Effector memory CD4-positive, alpha-beta T cell (primary cell): Measurements from ENCODE around the gene MAML3.

Experiments
- DNase-seq, 3 donors: peaks; one replicate each; pipeline ENCODE4 v3.0.0-alpha.2; 2020
- H3K27ac ChIP-seq: 2 replicates; pipeline ENCODE4 v1.7.0; 2013; ENCODE audit warnings: mild to moderate bottlenecking, low read length, moderate library complexity; ENCODE audit not compliant: insufficient read depth, poor library complexity, severe bottlenecking
- H3K27me3 ChIP-seq: replicated peaks from 2 replicates; pipeline ENCODE4 v1.7.0; 2013; ENCODE audit warnings: mild to moderate bottlenecking, low read length; ENCODE audit not compliant: insufficient read depth, control insufficient read depth, poor library complexity, severe bottlenecking
- H3K36me3 ChIP-seq: 2 replicates; pipeline ENCODE4 v1.7.0; 2013; ENCODE audit warnings: mild to moderate bottlenecking, low read length, moderate library complexity; ENCODE audit not compliant: control insufficient read depth, insufficient read depth
- H3K4me1 ChIP-seq: 2 replicates; pipeline ENCODE4 v1.7.0; 2013; ENCODE audit warnings: low read length, mild to moderate bottlenecking; ENCODE audit not compliant: control insufficient read depth, insufficient read depth, poor library complexity, severe bottlenecking
- H3K4me3 ChIP-seq: 2 replicates; pipeline ENCODE4 v1.7.0; 2013; ENCODE audit warnings: low read length, low read depth, mild to moderate bottlenecking; ENCODE audit not compliant: insufficient read depth, poor library complexity, severe bottlenecking
- H3K9me3 ChIP-seq: 2 replicates; pipeline ENCODE4 v1.7.0; 2013; ENCODE audit warnings: mild to moderate bottlenecking, low read length, moderate library complexity; ENCODE audit not compliant: control insufficient read depth

The MAML3 gene

DNA sequence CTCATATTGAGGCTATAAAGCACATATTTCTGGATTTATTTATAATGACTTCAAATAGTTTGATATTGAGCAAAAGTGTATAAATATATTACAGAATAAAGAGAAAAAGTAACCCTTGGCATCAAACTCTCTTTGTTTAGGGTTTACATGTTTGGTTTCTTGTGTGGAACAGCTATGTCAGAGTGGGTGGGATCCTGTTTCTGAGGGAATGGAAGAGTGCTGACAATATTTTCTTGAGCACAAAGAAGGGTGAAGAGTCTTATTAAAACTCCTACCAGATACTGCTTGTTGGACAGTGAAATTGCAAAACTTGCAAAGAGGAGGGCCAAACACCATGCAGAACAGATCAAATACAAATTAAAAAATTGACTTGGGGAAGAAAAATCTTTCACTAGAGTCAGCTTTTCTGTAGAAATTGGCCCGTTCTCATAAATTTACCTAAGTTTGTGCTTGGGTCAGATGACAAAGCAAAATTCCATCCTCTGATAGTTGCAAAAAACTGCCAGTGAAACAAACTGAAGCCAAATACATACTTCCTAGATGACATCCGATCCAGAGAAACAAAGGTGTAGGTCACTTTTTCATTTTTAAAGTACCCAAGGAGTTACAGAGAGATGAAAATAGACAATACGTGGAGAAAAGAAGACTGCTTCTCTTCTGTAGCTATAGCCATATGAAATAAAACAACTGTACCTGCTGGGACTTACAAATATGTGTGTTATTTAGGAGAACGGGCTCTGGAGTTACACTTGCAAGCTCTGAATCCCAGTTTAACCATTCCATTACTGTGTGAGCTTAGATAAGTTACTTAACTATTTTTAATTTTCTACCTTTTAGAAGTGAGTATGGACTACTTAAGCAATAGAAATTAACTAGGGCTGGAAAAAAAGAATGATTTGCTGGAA, 133.3 kb downstream of the MAML3 start:
- Histone ChIP-seq H3K27ac (no peak overlapping the region), H3K4me1 (no peaks in the 10 kb centered on the region), H3K27me3 (no peaks in the 10 kb centered on the region), H3K4me3 (no peak overlapping the region), H3K36me3 (no peaks in the 10 kb centered on the region), H3K9me3 (no peaks in the 10 kb centered on the region)
- DNase-seq: no peak

DNA sequence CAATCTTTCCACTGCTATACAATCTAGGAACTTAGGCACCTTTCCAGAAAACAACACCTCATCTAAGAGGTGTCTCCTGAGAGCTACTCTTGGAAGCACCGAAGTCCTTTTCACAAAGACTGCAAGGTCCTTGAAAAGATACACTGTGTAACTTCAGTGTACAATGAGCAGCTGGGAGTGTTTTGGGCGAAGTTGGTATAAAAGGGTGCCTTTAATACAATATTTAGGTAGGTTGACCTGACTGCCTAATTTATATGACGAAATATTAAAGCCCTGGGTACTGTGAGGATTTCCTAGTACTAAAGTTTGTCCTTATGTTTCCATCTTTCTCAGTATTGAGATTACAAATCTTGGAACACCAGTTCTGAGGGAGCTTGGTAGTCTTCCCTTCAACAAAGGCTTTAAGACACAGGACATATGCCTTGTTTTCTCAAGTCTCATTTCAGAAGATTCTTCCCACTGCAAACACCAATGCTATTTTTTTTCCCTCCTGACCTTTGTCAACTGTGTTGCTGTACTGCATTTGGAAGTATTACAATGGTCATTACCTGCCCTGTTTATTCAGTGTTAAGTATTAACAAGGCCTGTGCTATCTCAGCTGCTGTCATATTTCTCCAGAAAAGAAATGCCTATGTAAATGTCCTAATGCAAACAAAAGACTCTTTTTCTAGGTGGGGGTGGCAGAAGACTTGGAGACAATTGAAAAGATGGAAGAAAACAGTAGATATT, 134.2 kb downstream of the MAML3 start:
- no peak for DNase-seq
- Histone ChIP-seq H3K4me1 (no peaks in the 10 kb centered on the region), H3K9me3 (no peaks in the 10 kb centered on the region), H3K4me3 (no peak overlapping the region), H3K27me3 (no peaks in the 10 kb centered on the region), H3K27ac (no peak overlapping the region), H3K36me3 (no peaks in the 10 kb centered on the region)

DNA sequence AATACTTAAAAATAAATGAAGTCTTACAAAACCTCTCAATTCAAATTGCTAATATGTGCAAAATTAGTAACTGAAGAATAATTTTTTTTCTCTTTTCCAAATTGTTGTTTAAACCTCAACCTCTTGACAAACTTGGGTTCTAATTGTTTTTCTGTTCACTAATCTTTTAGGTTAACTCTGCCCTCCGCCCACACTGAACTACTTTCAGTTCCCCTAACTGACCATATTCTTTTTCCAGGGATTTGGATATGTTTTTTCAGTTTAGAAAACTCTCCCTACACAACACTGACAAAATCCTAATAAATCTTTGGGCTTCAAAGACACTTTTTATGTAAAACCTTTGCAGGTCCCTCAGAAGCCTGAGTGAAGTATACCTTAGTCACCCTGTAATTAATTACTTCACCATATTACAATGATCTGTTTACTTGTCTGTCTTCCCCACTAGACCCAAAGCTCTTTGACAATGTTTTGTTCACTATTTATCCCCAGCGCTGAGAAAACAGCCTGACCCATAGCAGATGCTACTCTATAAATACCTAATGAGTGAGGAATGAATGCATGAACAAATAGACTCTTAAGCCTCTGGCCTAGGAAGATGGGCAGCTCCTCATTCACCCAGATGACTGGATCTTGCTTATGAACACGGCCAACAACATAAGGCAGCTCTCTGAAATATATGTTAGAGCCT, 134.9 kb downstream of the MAML3 start:
- H3K27me3 ChIP-seq: no peaks in the 10 kb centered on the region
- DNase-seq: no peak
- H3K36me3 ChIP-seq: no peaks in the 10 kb centered on the region
- no peak overlapping the region for H3K27ac ChIP-seq
- no peaks in the 10 kb centered on the region for H3K4me1 ChIP-seq
- H3K9me3 ChIP-seq: no peaks in the 10 kb centered on the region
- H3K4me3 ChIP-seq: no peak overlapping the region

DNA sequence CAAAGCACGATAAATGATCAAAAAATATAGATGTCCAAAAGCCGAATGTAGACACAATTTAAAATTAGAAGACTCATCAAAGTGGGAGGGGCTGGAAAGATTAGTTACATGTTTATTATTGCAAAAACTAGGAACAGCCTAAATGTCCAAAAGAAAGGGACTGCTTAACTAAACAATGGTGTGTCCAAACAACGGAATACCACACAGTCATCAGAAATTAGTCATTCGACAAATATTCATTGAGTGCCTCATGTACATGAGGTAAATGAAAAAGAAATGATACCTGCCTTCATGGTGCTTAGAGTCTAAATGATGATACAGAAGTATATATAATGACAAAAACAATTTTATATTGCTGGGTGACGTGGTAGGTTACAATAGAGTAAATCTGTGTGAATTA, 139.7 kb downstream of the MAML3 start:
- Histone ChIP-seq H3K4me1 (no peaks in the 10 kb centered on the region), H3K27ac (no peak overlapping the region), H3K9me3 (no peaks in the 10 kb centered on the region), H3K27me3 (no peaks in the 10 kb centered on the region), H3K36me3 (no peaks in the 10 kb centered on the region), H3K4me3 (no peak overlapping the region)
- no peak for DNase-seq

DNA sequence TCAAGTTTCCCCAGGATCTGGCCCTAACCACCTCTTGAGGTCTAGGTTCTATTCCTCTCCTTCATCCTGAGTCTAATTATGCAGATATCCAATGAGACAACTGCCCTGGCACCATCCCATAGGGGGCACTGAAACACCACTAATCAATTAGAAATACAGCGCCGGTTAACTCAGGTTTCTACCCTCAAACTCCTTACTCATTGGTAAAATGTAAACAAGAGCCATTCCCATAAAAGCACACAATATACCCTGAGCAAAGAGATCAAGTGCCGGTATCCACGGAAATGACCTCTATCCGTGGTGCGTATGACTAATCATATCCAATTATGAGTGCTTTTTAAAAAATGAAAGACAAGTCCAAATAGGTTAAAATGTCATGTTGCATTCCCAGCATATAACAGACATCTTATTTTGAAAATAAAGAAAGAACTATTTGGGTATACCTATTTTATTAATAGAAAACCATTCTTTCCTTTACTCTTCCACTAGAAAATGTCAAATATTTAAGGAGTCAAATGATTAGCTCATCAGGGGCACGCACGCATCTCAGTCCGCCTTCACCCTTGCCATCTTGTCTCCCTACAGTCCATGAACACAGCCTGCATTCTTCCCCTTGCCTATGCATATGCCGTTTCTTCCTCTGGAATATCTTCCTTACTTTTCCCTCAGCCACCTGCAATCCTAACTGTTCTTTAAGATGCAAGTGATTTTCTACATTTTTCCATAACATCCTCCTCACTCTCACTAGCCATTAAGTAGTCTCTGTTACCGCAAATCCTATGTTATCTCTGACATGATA, 141.1 kb downstream of the MAML3 start:
- DNase-seq: peak in 2 of 3 donors; percentile 24 to 36
- H3K27ac ChIP-seq: no peak overlapping the region
- no peaks in the 10 kb centered on the region for H3K9me3 ChIP-seq
- H3K4me1 ChIP-seq: no peaks in the 10 kb centered on the region
- H3K4me3 ChIP-seq: no peak overlapping the region
- no peaks in the 10 kb centered on the region for H3K27me3 ChIP-seq
- H3K36me3 ChIP-seq: no peaks in the 10 kb centered on the region

DNA sequence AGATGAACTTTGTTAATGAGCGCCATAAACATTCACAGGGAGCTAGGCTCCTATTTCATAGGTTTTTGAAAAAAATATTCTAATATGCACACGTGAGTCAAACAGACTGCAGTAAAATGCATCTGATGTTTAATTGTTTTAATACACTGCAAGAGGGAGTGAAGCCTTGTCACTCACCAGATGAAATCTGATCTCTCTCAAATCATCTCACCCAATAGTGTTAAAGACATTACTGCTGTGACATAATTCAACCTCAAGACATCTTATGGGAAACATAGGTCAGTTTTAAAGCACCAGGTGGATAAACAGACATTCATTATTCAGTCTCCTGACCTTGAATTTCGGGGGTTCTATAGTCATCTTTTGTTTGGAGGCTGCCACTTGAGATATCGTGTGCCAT, 148.3 kb downstream of the MAML3 start:
- Histone ChIP-seq H3K36me3 (no peaks in the 10 kb centered on the region), H3K4me3 (no peak overlapping the region), H3K27ac (no peak overlapping the region), H3K9me3 (no peaks in the 10 kb centered on the region), H3K4me1 (no peaks in the 10 kb centered on the region), H3K27me3 (no peaks in the 10 kb centered on the region)
- DNase-seq: no peak

DNA sequence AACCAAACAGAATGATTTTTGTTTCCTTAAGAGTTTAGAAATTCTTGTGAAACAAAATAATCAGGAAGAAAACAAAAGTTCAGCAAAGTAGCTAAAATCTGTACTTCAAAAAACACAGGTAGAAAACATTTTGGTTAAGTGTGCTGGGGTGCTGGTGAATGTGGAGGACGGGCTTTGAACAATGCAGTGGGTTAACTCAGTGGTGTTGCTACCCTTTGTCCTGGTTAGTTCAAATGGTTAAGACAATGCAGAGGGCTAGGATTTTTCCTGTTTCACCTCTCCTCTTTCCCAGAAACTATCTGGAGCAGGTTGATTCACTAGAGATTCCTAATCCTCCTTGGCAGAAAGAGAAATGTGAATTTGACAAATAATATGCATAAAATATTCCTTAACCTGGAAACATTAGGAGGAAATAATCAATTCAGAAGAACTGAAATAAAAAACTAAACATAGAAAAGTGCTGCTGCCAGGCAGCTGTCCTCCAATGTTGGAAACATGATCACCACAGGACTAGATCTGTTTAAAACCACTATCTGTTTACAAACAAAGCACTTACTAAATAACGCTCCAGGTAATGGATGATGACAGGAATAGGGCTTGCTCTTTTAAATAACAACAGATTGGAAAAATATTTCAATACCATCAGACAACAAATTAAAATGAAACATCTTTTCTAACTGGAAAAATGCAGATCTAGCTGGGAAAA, 148.9 kb downstream of the MAML3 start:
- no peaks in the 10 kb centered on the region for H3K36me3 ChIP-seq
- H3K27me3 ChIP-seq: no peaks in the 10 kb centered on the region
- DNase-seq: no peak
- no peak overlapping the region for H3K27ac ChIP-seq
- no peaks in the 10 kb centered on the region for H3K4me1 ChIP-seq
- no peaks in the 10 kb centered on the region for H3K9me3 ChIP-seq
- H3K4me3 ChIP-seq: no peak overlapping the region

- no peaks in the 10 kb centered on the region for H3K27me3 ChIP-seq
- no peak for DNase-seq
- H3K27ac ChIP-seq: no peak overlapping the region
- no peak overlapping the region for H3K4me3 ChIP-seq
- no peaks in the 10 kb centered on the region for H3K4me1 ChIP-seq
- no peaks in the 10 kb centered on the region for H3K36me3 ChIP-seq
- no peaks in the 10 kb centered on the region for H3K9me3 ChIP-seq
These were observed 149.5 kb downstream of the MAML3 start for GRCh38 chr4:140004549-140004895.

- H3K27ac ChIP-seq: no peak overlapping the region
- no peaks in the 10 kb centered on the region for H3K27me3 ChIP-seq
- no peak for DNase-seq
- no peaks in the 10 kb centered on the region for H3K4me1 ChIP-seq
- no peak overlapping the region for H3K4me3 ChIP-seq
- no peaks in the 10 kb centered on the region for H3K36me3 ChIP-seq
- no peaks in the 10 kb centered on the region for H3K9me3 ChIP-seq
These were observed 150.0 kb downstream of the MAML3 start for GRCh38 chr4:140003876-140004548.
